Activated CD4-positive, alpha-beta T cell treated with anti-CD3 and anti-CD28 coated beads for 4 hours (primary cell): ENCODE measurements around the gene MX2.
"Not testable (repeated sequence)": the region's sequence is repeated elsewhere in the genome, so short reads cannot be mapped to it uniquely, and the experiment has no call there.

Source experiments
- DNase-seq, 2 donors: peaks; one replicate each; pipeline ENCODE4 v3.0.0-alpha.2; 2020

The MX2 gene

GRCh38 chr21:41387824-41388223, 26.0 kb downstream of the MX2 start:
- no peak for DNase-seq

GRCh38 chr21:41388259-41388658, 26.4 kb downstream of the MX2 start:
- no peak for DNase-seq

- no peak for DNase-seq
Measured at GRCh38 chr21:41390043-41390639, 28.3 kb downstream of the MX2 start.

GRCh38 chr21:41393876-41394465, 32.1 kb downstream of the MX2 start:
- no peak for DNase-seq

GRCh38 chr21:41396558-41397075, 34.8 kb downstream of the MX2 start:
- DNase-seq, result no peak

- no peak for DNase-seq
Measured at GRCh38 chr21:41397471-41397891, 35.7 kb downstream of the MX2 start.

- no peak for DNase-seq
Measured at GRCh38 chr21:41398251-41398650, 36.4 kb downstream of the MX2 start.

GRCh38 chr21:41398831-41399230, 37.0 kb downstream of the MX2 start:
- DNase-seq, result no peak

GRCh38 chr21:41399246-41399800, 37.5 kb downstream of the MX2 start:
- DNase-seq, result no peak

- no peak for DNase-seq
Measured at GRCh38 chr21:41402231-41402630, 40.4 kb downstream of the MX2 start.

- DNase-seq, result no peak
Measured at GRCh38 chr21:41402796-41403195, 41.0 kb downstream of the MX2 start.

GRCh38 chr21:41403331-41403730, 41.5 kb downstream of the MX2 start:
- no peak for DNase-seq

- DNase-seq, result no peak
Measured at GRCh38 chr21:41403966-41404365, 42.1 kb downstream of the MX2 start.

GRCh38 chr21:41405321-41405720, 43.5 kb downstream of the MX2 start:
- DNase-seq, result no peak

GRCh38 chr21:41406340-41406739, 44.5 kb downstream of the MX2 start:
- DNase-seq, result no peak

- DNase-seq, result no peak
Measured at GRCh38 chr21:41407541-41408460, 46.0 kb downstream of the MX2 start.

- no peak for DNase-seq
Measured at GRCh38 chr21:41410361-41410760, 48.5 kb downstream of the MX2 start.

GRCh38 chr21:41410767-41411448, 49.1 kb downstream of the MX2 start:
- DNase-seq, result no peak

GRCh38 chr21:41411449-41412089, 49.7 kb downstream of the MX2 start:
- DNase-seq, result no peak

GRCh38 chr21:41417505-41417904, 55.7 kb downstream of the MX2 start:
- DNase-seq, result not testable (repeated sequence)

- no peak for DNase-seq
Measured at GRCh38 chr21:41418393-41418792, 56.6 kb downstream of the MX2 start.

GRCh38 chr21:41418956-41419680, 57.3 kb downstream of the MX2 start:
- DNase-seq, result no peak
